Measurements from ENCODE around the gene OR9I1. TPM values are rescaled to one million over a fixed set of nuclear protein-coding genes. Genes with fewer than 3 reads are reported as not detected.

The OR9I1 gene
- total and polyA plus RNA-seq, 2 donors (not counting 3 experiments of a cell fraction or from before 2014, with no cell fraction given), result not detected

GRCh38 chr11:58097437-58097836 lies 27.9 kb downstream of the OR9I1 start:
- H2AFZ ChIP-seq (ENCODE audit: low read depth, low read length), result no peak overlapping the region
- no peak overlapping the region for H3K27ac ChIP-seq (ENCODE audit: insufficient read depth, low read depth, low read length)
- no peaks in the 10 kb centered on the region for H4K20me1 ChIP-seq (replicated peaks; ENCODE audit: control insufficient read depth, extremely low read depth, insufficient read depth, low read length)
- dilution Hi-C loops (cut with MboI; ENCODE audit: extremely low pct_ligation_motif_present, low sequenced_read_pairs), result no loop called here
- H3K36me3 ChIP-seq (ENCODE audit: control insufficient read depth in 2 of 2, extremely low read depth in 1 of 2, insufficient read depth in 2 of 2, low read length in 2 of 2), result no peaks in the 10 kb centered on the region
- ChIA-PET POLR2A (no interaction called here), CTCF (no interaction called here)
- no TSS peak for BruUV-seq (replicated peaks)
- no peak overlapping the region for H3K4me3 ChIP-seq (replicated peaks in 1 of 3; ENCODE audit: insufficient read depth in 1 of 3, low read depth in 1 of 3, low read length in 3 of 3)
- intact Hi-C loops (cut with micrococcal nuclease), result no loop called here
- TF ChIP-seq MYC (IDR thresholded peaks at IDR 0.05; ENCODE audit: low read depth, low read length) (no peak), POLR2AphosphoS5 (IDR thresholded peaks at IDR 0.05; ENCODE audit: insufficient read depth, low read depth, low read length) (no peak), POLR2A (IDR thresholded peaks at IDR 0.05; ENCODE audit: low read depth, low read length) (no peak), JUN (IDR thresholded peaks at IDR 0.05; ENCODE audit: borderline replicate concordance, insufficient read depth, insufficient read length, low read depth) (no peak), FOS (IDR thresholded peaks at IDR 0.05; ENCODE audit: borderline replicate concordance, insufficient read depth, low read length) (no peak), GATA2 (IDR thresholded peaks at IDR 0.05; ENCODE audit: insufficient read depth, insufficient read length, low read depth, low read length) (no peak), EZH2 (IDR thresholded peaks at IDR 0.05; ENCODE audit: borderline replicate concordance, low read depth, low read length, severe bottlenecking) (no peak), MAX (IDR thresholded peaks at IDR 0.05; ENCODE audit: insufficient read depth, insufficient read length) (no peak)
- TF ChIP-seq, protein P1, sequence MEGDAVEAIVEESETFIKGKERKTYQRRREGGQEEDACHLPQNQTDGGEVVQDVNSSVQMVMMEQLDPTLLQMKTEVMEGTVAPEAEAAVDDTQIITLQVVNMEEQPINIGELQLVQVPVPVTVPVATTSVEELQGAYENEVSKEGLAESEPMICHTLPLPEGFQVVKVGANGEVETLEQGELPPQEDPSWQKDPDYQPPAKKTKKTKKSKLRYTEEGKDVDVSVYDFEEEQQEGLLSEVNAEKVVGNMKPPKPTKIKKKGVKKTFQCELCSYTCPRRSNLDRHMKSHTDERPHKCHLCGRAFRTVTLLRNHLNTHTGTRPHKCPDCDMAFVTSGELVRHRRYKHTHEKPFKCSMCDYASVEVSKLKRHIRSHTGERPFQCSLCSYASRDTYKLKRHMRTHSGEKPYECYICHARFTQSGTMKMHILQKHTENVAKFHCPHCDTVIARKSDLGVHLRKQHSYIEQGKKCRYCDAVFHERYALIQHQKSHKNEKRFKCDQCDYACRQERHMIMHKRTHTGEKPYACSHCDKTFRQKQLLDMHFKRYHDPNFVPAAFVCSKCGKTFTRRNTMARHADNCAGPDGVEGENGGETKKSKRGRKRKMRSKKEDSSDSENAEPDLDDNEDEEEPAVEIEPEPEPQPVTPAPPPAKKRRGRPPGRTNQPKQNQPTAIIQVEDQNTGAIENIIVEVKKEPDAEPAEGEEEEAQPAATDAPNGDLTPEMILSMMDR (IDR thresholded peaks at IDR 0.05; ENCODE audit: extremely low read depth in 1 of 2, insufficient read depth in 1 of 2, low read depth in 1 of 2, low read length in 2 of 2), result no peak
- no peak overlapping the region for H3K4me2 ChIP-seq (ENCODE audit: insufficient read depth, low read length)
- no peaks in the 10 kb centered on the region for H3K9me3 ChIP-seq (replicated peaks; ENCODE audit: control insufficient read depth, insufficient read depth, low read length)
- H3K27me3 ChIP-seq (ENCODE audit: control insufficient read depth in 2 of 2, insufficient read depth in 2 of 2, low read length in 2 of 2), result no peaks in the 10 kb centered on the region
- H3K79me2 ChIP-seq (ENCODE audit: control insufficient read depth, insufficient read depth, low read length), result no peaks in the 10 kb centered on the region
- DNase-seq (ENCODE audit: low read depth, low spot score), result no peak
- no peak overlapping the region for H3K9ac ChIP-seq (replicated peaks; ENCODE audit: extremely low read depth, insufficient read depth, low read length)
- FAIRE-seq, result no peak
- no peaks in the 10 kb centered on the region for H3K9me1 ChIP-seq (replicated peaks; ENCODE audit: control insufficient read depth, extremely low read depth, insufficient read depth, low read length)
- no peaks in the 10 kb centered on the region for H3K4me1 ChIP-seq (ENCODE audit: control insufficient read depth, extremely low read depth, insufficient read depth, low read length)
